Left lung (tissue), 10 donors: ENCODE results near the gene ANKRD49. TPM values are rescaled to one million over a fixed set of nuclear protein-coding genes. Genes with fewer than 3 reads are reported as not detected.

Source experiments
- ATAC-seq: fragments of 200-7000 bp; cut with Tn5 transposase; one replicate; pipeline ENCODE4 v1.9.1; 2020; ENCODE audit warnings: moderate library complexity
- DNase-seq, 4 donors: peaks; one replicate each; pipeline ENCODE4 v3.0.0-alpha.2; 2013 to 2020
- H3K27ac ChIP-seq, 2 donors: fragments of 200-600 bp; sonication (generic) in 1 of 2; one replicate each; pipeline versions ENCODE4 v1.5.0 to v1.8.0; 2020 to 2021
- H3K27me3 ChIP-seq, 2 donors: fragments of 200-600 bp; sonication (generic) in 1 of 2; one replicate each; pipeline versions ENCODE4 v1.5.0 to v1.8.0; 2020 to 2021
- H3K36me3 ChIP-seq, 2 donors: fragments of 200-600 bp; sonication (generic) in 1 of 2; one replicate each; pipeline versions ENCODE4 v1.5.0 to v1.8.0; 2020 to 2021
- H3K4me1 ChIP-seq, 2 donors: fragments of 200-600 bp; one replicate each; pipeline ENCODE4 v1.8.0; 2021
- H3K4me3 ChIP-seq, 2 donors: fragments of 200-600 bp; sonication (generic) in 1 of 2; one replicate each; pipeline versions ENCODE4 v1.5.0 to v1.8.0; 2020 to 2021; ENCODE audit warnings: mild to moderate bottlenecking in 1 of 2
- H3K9me3 ChIP-seq, 2 donors: fragments of 200-600 bp; sonication (generic) in 1 of 2; one replicate each; pipeline versions ENCODE4 v1.5.0 to v1.8.0; 2020 to 2021
- intact Hi-C, 2 donors: fragments of 100-400 bp; cut with DNase I; formaldehyde crosslinking; loops; one replicate each; pipeline versions ENCODE4 v1.11.2 to v1.14.2; 2022
- microRNA-seq, 2 donors: library from miRNA; unstranded; fragments of <30 nt; microRNA quantifications; one replicate each; pipeline ENCODE4, GENCODE V29; 2019
- polyA plus RNA-seq, 6 donors: library from polyadenylated mRNA; unstranded; fragments of 120-200 nt; gene quantifications; one replicate each; pipeline ENCODE4 v1.2.1, GENCODE V29; 2013; ENCODE audit not compliant: insufficient read length in 6 of 6
- total RNA-seq, 2 donors: library from RNA; stranded (reverse); fragmentation: NEBNext Ultra II Directional; extraction: Animal tissue kit (Norgen Biotek cat#: 25700); gene quantifications; one replicate each; pipeline ENCODE4 v1.2.1, GENCODE V29; 2021
- TF ChIP-seq, protein P1 (sequence below), 2 donors: fragments of 200-600 bp; sonication (generic) in 1 of 2; IDR thresholded peaks; one replicate each; pipeline versions ENCODE4 v1.5.0 to v1.8.0; 2021; ENCODE audit warnings: antibody characterized with exemption in 2 of 2
- donor health status: DM: no; HTN: yes; CAD: no.
- donor health status: DM: no; HTN: no; CAD: no.

Gene ANKRD49
- total and polyA plus RNA-seq, 8 donors: 9.8 to 30.5 (median 24.7) TPM

DNA sequence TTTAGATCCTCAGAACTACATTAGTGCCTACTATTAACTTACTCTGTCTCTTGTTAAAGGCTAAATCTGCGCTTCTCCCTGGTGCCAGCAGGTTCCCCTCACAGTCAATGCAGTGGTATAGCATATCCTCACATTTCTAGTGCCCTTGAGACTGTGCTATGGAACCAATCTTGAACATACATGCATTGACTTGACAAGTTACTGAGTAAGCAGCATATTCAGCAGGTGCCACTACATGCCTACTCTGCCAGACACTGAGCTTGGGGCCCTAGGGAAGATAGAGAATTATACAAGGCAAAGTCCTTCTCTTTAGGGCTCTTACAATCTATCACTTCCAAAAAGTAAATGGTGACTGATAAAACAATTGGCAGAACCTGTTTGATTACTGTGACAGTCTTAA is 53.1 kb downstream of the ANKRD49 start:
- no peak for ATAC-seq
- TF ChIP-seq, protein P1, sequence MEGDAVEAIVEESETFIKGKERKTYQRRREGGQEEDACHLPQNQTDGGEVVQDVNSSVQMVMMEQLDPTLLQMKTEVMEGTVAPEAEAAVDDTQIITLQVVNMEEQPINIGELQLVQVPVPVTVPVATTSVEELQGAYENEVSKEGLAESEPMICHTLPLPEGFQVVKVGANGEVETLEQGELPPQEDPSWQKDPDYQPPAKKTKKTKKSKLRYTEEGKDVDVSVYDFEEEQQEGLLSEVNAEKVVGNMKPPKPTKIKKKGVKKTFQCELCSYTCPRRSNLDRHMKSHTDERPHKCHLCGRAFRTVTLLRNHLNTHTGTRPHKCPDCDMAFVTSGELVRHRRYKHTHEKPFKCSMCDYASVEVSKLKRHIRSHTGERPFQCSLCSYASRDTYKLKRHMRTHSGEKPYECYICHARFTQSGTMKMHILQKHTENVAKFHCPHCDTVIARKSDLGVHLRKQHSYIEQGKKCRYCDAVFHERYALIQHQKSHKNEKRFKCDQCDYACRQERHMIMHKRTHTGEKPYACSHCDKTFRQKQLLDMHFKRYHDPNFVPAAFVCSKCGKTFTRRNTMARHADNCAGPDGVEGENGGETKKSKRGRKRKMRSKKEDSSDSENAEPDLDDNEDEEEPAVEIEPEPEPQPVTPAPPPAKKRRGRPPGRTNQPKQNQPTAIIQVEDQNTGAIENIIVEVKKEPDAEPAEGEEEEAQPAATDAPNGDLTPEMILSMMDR (IDR thresholded peaks at IDR 0.05): no peak
- no peak for DNase-seq
- Histone ChIP-seq H3K27ac (peak overlapping the region in 1 of 2 donors; percentile 99), H3K9me3 (no peaks in the 10 kb centered on the region), H3K4me1 (peaks cover 26 to 72% of the 10 kb centered on the region in 2 donors), H3K27me3 (no peaks in the 10 kb centered on the region), H3K4me3 (peak overlapping the region in 1 of 2 donors; percentile 62), H3K36me3 (no peaks in the 10 kb centered on the region)
- intact Hi-C loops: no loop called here

DNA sequence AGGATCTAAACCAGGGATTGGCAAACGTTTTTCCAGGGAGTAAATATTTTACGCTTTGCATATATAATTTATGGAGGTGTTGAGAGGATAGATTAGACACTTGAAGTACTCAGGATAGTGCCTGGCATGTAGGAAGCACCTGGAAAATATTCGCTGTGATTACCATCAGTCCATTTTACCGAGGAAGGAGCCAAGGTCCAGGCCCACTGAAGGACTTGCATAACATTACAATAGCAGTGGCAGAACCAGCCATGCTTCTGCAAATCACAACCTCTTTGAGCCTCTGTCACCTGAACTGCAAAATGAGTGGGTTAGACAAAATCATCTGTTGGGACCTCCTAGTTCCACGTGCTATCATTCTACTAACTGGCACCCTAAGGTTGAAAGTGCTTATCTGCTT is 55.4 kb downstream of the ANKRD49 start:
- intact Hi-C loops: no loop called here
- H3K36me3 ChIP-seq: no peaks in the 10 kb centered on the region
- no peaks in the 10 kb centered on the region for H3K27me3 ChIP-seq
- DNase-seq (no peak), ATAC-seq (no peak)
- no peak overlapping the region for H3K27ac ChIP-seq
- TF ChIP-seq, protein P1 (IDR thresholded peaks at IDR 0.05): no peak
- no peak overlapping the region for H3K4me3 ChIP-seq
- no peaks in the 10 kb centered on the region for H3K9me3 ChIP-seq
- peaks cover 26 to 65% of the 10 kb centered on the region in 2 donors for H3K4me1 ChIP-seq

Small RNA genes lying within 50 kb of the gene (microRNA-seq; reads per million reads assigned to microRNA genes)
- 3.0 to 4.4 reads per million in 2 donors for gene MIR548L

Other genes starting within 250 kb of the ANKRD49 start
- not detected for gene IZUMO1R, start 189.4 kb upstream of the ANKRD49 start, total RNA-seq
- gene IZUMO1R, start 189.4 kb upstream of the ANKRD49 start, polyA plus RNA-seq: not detected
- under 1 TPM in 1 of 2 donors, not detected in 1; 0.08 TPM for gene GPR83, start 92.6 kb upstream of the ANKRD49 start, total RNA-seq
- gene GPR83, start 92.6 kb upstream of the ANKRD49 start, polyA plus RNA-seq: under 1 TPM; 0.32 to 0.41 (median 0.37) TPM
- 10 to 100 TPM; 15.5 to 20.8 TPM for gene MRE11, start 140 bp upstream of the ANKRD49 start, total RNA-seq
- gene MRE11, start 140 bp upstream of the ANKRD49 start, polyA plus RNA-seq: 10 to 100 TPM; 24.8 to 45.3 (median 34.0) TPM
- 1 to 10 TPM in 1 of 2 donors, not detected in 1; 1.8 TPM for gene C11orf97, start 18.5 kb downstream of the ANKRD49 start, total RNA-seq
- gene C11orf97, start 18.5 kb downstream of the ANKRD49 start, polyA plus RNA-seq: 1 to 10 TPM in 4 of 6 donors, under 1 TPM in 2; 0.47 to 4.1 (median 2.1) TPM
- gene FUT4, start 49.9 kb downstream of the ANKRD49 start, total RNA-seq: 1 to 10 TPM; 6.2 to 7.3 TPM
- 1 to 10 TPM; 6.1 to 8.4 (median 8.0) TPM for gene FUT4, start 49.9 kb downstream of the ANKRD49 start, polyA plus RNA-seq
- 1 to 10 TPM; 1.3 to 2.7 TPM for gene PIWIL4, start 73.4 kb downstream of the ANKRD49 start, total RNA-seq
- 1 to 10 TPM; 4.5 to 7.5 (median 6.5) TPM for gene PIWIL4, start 73.4 kb downstream of the ANKRD49 start, polyA plus RNA-seq